Activated CD4-positive, CD25-positive, alpha-beta regulatory T cell treated with anti-CD3 and anti-CD28 coated beads, Interleukin-2, amount 50 U/mL, for 24 hours (primary cell): ENCODE results near the gene HLA-DQA1.
"Not testable (repeated sequence)": the region's sequence is repeated elsewhere in the genome, so short reads cannot be mapped to it uniquely, and the experiment has no call there.

Experiments used
- ATAC-seq, 2 donors: fragments of 150-1000 bp; cut with Tn5 transposase; one replicate each; pipeline ENCODE4 v1.10.0; 2021; ENCODE audit warnings: mild to moderate bottlenecking in 1 of 2, moderate library complexity in 1 of 2

Gene HLA-DQA1

DNA sequence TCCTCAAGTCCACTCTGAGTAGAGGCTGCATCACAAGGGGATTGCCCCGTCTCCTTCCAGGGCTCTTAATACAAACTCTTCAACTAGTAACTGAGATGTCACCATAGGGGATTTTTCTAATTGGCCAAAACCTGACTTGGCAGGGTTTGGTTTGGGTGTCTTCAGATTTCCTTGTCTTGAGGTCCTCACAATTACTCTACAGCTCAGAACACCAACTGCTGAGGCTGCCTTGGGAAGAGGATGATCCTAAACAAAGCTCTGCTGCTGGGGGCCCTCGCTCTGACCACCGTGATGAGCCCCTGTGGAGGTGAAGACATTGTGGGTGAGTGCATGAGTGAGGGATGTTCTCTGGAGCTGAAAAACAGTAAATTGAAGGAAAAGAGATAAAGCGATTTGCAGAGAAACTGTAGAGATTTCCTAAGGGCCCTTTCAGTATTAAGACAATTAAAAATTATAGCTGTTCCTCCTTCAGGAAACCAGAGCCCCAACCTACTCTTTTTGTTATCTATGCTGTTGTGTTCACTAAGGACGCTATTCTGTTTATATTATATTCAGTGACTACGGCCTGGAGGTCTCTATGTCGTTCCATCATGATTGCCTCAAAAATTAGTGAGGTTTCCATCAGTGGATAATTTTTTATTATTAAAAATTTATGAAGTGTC is at the start of gene HLA-DQA1:
TSS of gene HLA-DQA1 (plus strand) at position 188 of the 662 bp plus-strand sequence. CDS start at position 241, 53 bp downstream.
- ATAC-seq, result peak; percentile 82 to 85

DNA sequence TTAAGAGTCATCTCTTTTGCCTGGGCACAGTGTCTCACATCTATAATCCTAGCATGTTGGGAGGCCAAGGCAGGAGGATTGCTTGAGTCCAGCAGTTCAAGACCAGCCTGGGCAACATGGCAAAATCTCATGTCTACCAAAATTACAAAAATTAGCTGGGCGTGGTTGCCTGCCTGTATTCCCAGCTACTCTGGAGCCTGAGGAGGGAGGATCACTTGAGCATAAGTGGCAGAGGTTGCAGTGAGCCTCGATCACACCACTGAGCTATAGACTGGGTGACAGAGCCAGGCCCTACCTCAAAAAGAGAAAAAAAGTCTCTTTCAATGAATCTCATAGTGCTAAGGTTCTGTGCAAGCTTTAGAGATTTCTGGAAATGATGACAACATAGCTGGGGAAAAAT is 49.0 kb upstream of the HLA-DQA1 start:
- no peak for ATAC-seq

DNA sequence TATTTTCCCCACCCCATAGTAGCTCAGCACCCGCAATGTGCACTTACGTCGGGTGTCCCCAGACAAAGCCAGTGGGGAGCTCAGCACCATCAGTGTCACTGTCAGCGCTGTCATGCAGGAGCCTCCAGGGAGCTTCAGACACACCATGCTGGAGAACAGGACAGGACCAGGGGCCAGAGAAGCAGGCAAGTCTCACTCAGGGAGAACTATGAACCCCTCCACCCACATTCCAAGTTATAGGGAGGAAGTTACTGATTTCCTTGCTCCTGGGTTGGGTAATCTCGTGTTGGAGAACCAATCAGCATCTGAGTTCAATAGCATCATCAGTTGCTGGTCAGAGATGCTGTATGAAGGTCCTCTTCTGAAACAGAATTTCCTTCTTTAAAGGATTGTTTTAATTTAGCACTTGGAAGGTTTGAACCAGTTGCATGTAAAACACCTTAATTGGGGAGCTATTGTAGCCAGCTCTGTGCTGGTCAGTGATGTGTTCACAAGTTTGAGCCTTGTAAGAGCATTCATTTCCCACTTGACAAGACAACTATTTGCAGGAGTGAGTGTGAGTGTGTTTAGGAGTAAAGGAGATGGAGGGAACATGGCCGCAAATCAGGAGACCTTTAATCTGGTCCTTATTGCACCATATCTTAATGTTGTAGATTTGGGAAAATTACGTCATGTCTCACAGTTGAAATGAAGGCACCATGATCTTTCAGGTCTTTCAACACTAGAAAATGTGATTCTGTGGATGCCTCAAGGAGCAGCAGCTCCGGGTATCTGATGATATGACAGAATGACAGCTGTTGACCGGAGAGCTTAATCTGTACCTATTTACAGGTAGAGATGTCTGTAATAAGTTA is 47.4 kb upstream of the HLA-DQA1 start, which contains the start of gene HLA-DRB1:
TSS of gene HLA-DRB1 (minus strand) at position 253 of the 854 bp plus-strand sequence. CDS start at position 147, 106 bp downstream.
- ATAC-seq, result peak; percentile 85 to 93

DNA sequence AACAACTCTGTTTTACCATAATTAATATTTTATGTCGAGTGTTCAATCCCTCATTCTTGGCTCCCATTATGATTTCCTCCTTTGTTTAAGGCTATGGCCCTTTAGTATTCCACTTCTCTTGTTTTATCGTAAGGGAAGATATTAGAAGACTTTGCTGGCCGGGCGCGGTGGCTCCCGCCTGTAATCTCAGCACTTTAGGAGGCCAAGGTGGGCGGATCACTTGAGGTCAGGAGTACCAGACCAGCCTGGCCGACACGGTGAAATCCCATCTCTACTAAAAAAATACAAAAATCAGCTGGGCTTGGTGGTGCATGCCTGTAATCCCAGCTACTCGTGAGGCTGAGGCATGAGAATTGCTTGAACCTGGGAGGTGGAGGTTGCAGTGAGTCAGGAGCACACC is 46.5 kb upstream of the HLA-DQA1 start:
- not testable (repeated sequence) for ATAC-seq

DNA sequence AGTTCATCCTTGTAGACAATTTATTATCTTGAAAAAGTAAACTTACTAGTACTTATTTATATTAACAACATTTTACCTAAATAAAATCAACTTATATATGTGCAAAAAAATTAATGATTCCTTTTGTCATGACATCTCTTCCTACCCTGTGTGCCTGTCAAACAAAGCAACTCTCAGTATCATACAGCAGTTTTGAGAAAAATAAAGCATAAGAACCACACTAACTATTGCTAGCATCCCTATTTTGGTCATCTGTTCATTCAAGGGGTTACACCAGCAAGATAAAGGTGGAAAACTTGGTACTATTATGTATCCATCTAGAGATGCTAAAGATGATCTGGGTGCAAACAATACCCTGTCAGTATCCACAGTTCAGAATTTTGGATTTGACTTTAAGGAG is 40.2 kb upstream of the HLA-DQA1 start:
- ATAC-seq, result no peak

DNA sequence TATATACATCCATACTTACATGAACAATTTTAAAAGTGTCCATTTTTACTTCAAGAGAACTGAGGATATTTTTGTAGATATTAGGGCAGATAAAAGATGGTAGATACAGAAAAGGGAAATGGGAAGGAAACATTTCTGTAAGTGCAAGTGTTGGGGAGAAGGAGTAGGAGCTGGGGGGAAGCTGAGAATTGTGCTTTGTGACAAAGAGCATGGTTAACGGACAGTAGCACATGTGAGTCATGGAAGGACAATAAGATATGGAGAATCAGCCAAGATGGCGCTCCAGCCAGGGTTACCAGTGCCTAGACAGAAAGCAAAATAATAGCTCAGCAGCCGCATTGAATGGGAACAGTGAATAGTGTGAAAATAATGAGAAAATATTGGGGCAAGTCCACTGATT is 34.8 kb upstream of the HLA-DQA1 start:
- ATAC-seq, result no peak

DNA sequence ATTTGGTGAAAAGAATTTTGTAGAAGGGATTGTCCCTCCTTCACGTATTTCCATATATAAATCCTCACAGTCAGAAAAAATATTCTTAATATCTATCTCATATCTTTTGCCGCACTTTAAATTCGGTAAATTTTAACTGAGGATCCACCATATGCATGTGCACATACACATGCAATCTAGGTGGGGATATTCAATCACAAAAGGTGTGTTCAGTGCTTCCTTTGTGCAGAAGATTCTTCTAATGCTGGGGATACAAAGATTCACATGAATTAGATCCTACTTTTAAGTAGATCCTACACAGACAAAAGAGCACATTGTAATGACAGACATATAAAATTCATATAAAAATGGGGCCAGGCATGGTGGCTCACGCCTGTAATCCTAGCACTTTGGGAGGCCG is 34.0 kb upstream of the HLA-DQA1 start:
- no peak for ATAC-seq

DNA sequence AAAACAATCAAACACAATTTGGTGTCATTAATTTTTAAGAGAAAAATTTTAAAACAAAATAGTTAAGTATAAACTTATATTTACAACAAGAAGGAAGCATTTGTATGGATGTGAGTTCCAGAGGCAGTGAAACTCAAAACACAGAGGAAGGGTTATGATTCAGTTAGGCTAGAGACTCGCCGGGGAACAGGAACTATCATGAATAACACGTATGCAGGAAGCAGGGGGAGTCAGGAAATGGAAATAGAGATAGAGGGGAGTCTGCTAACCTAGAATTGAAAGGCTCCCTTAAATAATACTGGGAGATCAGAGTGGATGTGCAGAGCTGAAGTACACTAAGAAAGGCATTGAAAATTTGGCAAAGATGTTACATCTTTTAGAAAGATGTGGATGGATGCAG is 33.3 kb upstream of the HLA-DQA1 start:
- ATAC-seq, result no peak

DNA sequence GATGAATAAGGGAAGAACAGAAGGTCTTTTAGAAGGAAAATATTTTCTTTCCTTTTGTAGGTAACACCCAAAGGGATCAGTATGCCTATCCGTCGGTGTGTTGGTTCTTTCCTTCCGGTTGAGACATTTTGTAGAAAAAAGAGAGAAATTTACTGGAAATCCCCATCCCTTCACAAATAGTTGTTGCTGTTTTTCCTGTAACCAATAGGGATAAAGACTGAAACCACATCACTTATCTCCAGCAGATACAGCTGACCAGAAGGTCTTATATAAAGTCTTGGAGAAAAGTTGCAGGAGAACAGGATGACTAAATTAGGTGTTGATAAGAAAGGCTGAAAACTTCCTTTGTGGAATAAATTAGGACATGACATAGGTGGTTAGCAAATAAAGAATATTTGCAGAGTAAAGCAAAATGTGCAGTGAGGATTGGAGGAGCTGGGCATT is 32.8 kb upstream of the HLA-DQA1 start:
- peak in 1 of 2 donors; percentile 41 for ATAC-seq

DNA sequence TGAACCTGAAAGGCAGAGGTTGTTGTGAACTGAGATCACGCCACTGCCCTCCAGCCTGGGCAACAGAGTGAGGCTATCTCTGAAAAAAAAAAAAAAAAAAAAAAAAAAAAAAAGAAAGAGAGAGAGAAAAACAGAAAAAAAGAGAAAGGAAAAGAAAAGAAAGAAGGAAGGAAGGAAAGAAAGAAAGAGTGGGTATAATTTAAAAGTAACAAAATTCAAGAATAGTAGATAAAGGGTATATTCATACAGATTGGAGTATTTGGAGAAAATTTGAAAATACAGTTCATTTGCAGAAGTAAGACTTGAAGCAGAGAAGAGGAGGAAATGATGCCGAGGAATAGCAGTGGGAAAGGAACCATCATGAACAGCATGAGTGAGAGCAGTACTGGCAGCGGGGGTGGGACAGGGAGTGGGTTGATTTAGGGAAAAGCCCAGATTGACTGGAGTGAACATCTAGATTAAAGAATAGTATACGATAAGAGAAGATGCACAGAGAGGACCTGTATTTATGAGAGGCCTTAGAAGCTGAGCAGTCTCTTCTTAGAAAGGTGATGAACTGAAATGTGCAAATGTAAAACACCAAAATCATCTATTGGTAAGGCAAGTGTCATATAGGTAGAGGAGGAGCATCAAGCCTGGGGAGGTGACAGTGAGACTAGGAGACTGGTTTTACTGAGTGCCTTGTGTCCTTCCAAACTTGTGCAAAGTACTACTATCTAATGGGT is 29.8 kb upstream of the HLA-DQA1 start:
- no peak for ATAC-seq

DNA sequence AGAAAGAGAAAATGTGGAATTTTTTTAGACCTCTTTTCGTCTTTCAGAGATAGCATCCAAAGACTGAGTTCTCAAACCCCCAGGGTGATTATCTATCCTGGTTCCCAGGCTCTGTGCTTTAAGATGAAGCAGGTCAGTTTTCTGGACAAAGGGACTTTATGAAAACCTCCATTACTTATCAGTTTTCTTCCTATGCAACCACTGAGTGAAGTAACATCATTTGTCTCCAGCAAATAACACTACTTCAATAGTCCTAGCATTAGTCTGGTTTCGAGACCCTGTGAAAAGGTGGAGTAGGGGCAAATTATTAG is 29.3 kb upstream of the HLA-DQA1 start:
- ATAC-seq, result no peak

DNA sequence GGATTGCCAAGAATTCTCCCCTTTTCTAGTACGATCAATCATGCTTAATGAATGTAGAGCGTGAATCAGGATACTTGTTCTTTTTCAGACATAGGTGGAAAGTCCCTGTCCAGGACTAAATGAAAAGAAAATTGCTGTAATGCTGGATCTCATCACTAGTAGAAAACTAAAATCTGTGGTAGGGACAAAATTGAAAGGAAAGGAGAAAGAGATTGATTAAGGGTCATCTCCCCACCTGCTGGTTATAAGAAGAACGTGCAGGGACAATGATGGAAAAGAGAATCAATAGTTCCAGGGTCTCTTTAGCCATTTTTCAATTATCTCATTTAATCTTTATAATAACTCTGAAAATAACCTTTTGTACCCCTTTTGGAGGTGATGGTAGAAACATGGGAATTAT is 28.8 kb upstream of the HLA-DQA1 start:
- ATAC-seq, result no peak

DNA sequence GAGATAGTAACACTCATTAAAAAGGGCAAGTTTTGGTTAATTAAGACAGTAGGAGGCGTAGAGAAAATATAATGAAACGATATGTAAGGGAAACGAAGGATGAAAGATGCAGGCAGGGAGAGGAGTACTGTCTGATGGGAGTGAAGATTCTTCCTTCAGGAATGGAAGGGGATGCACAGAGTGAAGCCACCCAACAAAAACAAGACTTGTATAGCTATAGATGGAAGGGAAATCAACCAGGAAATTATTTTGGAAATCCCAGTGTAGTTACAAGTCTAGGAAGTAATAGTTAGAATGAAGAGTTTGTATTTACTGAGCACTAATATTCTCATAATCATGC is 27.8 kb upstream of the HLA-DQA1 start:
- ATAC-seq, result no peak

DNA sequence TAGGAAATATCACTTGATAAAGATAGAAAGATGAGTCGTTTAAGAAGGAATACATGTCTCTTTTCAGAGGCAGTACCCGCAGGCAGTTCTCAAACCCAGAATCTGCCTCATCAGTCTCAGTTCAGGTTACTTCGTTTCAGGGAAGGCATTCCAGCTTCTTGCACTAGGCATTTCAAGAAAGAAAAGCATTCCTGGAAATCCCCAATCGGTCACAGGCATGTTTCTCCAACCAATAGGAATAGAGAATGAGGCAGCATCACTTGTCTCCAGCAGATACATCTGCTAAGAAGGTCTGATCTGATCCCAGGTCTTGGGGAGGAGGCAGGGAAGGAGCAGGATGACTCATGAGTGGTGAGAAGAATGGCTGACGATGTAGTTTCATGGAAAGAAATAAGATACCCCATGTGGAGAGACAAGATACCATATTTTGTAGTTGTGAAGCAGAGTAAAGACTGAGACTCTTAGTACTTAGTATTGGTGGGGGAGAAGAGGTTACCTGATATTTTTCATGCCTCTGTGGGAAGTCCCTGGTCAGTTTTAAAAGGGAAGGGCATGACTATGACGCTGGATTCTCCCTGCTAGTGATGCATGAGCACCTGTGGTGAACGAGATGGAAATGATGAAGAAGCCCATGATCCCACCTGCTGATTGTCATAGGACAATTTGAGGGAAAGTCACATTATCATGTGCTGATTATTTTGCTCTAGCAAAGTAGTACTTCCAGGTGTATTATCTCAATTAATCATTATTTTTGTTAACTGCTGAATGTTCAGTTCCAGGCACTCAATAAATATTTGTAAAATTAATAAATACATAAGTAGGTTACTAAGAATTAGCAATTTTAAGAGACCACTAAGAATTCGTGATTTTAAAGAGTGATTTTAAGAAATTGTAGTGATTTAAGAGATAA is 27.2 kb upstream of the HLA-DQA1 start:
- ATAC-seq, result peak; percentile 92 to 96

DNA sequence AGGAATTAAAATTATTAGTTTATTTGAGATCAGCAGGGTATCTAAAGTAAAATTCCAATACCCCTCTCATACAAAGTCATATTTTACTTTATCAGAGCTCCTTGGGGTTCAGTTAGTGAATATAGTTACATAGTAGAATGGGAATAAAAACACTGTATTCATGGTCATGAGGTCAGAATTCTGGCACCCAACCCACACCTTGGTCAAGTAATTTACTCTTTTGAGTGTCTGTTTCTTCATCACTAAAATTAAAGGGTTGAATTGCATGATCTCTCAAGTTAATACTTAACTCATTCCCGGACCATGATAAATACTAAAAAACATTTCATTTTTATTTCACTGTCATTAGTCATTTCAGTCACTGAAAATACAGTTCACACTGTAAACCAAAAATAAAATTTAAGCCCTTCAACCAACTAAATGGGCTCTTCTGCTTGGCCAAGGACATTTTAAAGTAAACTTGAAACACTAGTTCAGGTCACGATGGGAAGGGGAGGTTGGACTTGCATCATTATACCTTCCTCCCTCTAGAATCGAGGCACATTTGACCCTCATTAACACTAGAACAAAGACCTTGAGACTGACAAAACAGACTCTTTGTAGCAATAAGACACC is 26.4 kb upstream of the HLA-DQA1 start:
- ATAC-seq, result no peak

DNA sequence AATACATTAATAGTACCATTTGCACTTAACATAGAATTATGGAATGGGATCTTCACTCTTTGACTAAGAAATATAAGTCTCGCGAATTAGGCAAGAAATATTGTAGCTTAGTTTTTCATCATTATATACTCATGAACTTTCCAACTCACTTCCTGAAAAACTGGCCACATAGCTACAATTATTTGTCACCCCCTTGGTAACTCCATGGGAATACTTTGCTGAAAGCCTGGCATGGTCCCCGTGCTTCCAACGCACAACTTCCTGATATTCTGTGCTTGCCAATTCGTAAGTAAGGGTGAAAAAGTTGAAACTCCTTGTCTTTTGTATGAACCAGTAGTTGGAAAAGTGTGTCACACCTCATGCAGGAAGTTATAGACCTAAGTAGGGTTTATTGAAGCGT is 23.7 kb upstream of the HLA-DQA1 start:
- no peak for ATAC-seq

DNA sequence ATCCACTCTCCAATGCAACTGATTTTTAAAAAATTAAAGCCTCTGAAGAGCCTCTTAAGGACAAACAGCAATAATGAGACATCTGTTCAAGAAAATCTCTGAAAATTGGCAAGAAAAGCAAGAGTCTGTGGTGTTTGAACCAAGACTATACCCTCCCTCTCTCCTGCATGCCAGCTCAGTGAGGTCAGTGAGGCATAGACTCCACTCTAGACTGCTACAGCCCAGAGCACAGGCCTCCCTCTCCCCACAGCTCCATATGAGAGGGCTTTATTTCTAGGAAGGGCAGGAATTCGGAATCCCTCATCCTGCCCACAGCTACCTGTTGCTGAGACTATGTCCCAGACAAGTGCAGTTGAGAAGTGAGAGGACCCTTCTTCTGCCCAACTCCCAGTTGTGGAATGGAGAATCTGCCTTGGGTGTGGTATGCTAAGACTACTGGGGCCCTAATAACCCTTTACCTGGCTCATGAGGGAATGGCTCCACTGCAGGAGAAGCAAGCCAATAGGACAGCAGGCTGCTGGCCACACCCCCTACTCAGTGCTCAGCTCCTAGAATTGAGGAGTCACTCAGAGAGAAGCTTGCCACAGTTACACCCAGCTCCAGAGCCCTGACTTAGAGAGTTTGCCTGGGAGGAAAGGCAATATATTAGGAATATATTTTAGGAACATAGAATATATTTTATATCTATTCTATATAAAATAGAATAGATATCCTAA is 22.7 kb upstream of the HLA-DQA1 start:
- ATAC-seq, result no peak

DNA sequence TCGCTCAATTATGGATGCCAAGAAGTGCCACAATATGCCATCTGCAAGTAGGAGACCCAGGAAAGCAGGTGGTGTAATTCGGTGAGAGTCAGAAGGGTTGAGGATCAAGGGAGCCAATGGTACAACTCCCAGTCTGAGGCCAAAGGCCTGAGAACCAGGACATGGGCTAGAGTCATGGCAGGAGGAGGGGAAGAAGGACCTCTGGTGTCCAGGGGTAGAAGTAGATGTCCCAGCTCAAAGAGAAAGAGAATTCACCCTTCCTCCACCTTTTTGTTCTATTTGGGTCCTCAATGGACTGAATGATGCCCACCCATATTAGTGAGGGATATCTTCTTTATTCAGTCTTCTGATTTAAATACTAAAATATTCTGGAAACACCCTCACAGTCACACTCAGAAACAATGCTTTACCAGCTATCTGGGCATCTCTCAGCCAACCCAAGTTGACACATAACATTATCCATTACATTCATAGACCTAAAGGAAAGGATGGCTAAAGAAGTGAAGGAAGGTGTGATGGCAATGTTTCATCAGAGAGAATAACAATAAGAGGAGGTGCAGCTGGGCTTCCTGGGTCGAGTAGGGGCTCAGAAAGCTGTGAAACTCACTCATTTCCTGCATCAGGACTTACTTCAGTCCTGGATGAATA is 21.2 kb upstream of the HLA-DQA1 start:
- peak in 1 of 2 donors; percentile 72 for ATAC-seq

DNA sequence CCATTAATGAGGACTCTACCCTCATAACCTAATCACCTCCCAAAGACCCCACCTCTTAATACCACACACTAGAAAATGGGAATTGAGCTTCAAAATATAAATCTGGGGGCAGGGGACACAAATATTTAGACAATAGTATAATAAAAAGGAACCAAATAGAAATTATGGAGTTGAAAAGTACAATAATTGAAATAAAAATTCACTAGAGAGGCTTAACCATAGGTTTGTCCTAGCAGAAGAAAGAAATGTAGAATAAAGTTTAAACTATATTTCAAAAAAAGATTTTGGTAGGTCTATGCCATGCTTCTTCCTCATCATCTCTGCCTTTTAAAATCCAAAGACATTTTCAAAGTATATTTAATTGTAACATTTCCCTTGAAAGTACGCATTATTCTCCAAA is 19.5 kb upstream of the HLA-DQA1 start:
- no peak for ATAC-seq

DNA sequence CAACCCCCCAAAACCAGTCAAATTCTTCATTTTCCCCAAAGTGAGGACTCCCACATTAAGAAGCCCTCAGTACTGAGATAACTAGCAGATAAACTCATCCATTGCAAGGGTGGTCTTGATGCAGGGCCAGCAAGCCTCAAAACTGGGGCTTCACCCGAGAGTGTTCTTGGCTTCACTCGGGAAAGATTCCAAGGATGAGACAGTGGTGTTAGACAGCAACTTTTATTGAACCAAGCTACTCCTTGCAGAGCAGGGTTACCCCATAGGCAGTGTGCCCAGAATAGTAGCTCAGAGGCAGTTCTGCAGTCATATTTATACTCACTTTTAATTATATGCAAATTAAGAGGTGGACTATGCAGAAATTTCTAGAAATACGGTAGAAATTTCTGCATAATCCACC is 15.8 kb upstream of the HLA-DQA1 start:
- ATAC-seq, result no peak
